Measurements from ENCODE around the gene CTBP1.

The CTBP1 gene

DNA sequence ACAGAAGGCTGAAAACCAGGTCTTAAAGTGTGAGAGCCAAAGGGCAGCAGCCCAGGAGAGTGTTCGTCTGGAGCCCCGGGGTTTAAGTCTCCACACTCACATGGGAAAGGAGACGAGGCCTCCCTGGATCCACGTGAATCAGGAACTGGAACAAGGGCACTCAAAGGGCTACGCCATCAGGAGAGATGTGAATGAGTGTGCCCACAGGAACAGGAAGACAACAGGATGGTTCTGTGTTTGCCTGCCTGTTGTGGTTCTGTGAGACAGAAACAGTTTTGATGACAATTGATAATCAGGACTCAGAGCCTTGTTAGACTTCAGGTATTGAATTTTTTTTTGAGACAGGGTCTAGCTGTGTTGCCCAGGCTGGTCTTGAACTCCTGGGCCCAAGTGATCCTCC lies 4.9 kb upstream of the CTBP1 start:
- H4K20me1 ChIP-seq (ENCODE audit: insufficient read depth, low read length) = no peaks in the 10 kb centered on the region
- H3K4me3 ChIP-seq (ENCODE audit: low read depth, low read length, poor library complexity, severe bottlenecking) = no peak overlapping the region
- no peak overlapping the region for H2AFZ ChIP-seq (ENCODE audit: low read length)
- no peak overlapping the region for H3K4me2 ChIP-seq (ENCODE audit: low read length)
- no peak overlapping the region for H3K27ac ChIP-seq (ENCODE audit: low read depth, low read length, poor library complexity, severe bottlenecking)
- no peak for TF ChIP-seq EZH2 (IDR thresholded peaks at IDR 0.05; ENCODE audit: borderline replicate concordance, low read length)
- TF ChIP-seq, protein P1, sequence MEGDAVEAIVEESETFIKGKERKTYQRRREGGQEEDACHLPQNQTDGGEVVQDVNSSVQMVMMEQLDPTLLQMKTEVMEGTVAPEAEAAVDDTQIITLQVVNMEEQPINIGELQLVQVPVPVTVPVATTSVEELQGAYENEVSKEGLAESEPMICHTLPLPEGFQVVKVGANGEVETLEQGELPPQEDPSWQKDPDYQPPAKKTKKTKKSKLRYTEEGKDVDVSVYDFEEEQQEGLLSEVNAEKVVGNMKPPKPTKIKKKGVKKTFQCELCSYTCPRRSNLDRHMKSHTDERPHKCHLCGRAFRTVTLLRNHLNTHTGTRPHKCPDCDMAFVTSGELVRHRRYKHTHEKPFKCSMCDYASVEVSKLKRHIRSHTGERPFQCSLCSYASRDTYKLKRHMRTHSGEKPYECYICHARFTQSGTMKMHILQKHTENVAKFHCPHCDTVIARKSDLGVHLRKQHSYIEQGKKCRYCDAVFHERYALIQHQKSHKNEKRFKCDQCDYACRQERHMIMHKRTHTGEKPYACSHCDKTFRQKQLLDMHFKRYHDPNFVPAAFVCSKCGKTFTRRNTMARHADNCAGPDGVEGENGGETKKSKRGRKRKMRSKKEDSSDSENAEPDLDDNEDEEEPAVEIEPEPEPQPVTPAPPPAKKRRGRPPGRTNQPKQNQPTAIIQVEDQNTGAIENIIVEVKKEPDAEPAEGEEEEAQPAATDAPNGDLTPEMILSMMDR (IDR thresholded peaks at IDR 0.05; ENCODE audit: low read length) = no peak
- no peaks in the 10 kb centered on the region for H3F3A ChIP-seq (ENCODE audit: insufficient read depth, low read length)
- H3K9me2 ChIP-seq (ENCODE audit: low read depth, low read length) = no peaks in the 10 kb centered on the region
- peaks cover 16% of the 10 kb centered on the region for H3K36me3 ChIP-seq (ENCODE audit: insufficient read depth, low read length)
- no peak overlapping the region for H3K9ac ChIP-seq (ENCODE audit: low read length)
- H3K4me1 ChIP-seq (ENCODE audit: insufficient read depth, low read length, severe bottlenecking) = peaks cover 11% of the 10 kb centered on the region
- H3K27me3 ChIP-seq (ENCODE audit: insufficient read depth, low read length) = no peaks in the 10 kb centered on the region
- no peaks in the 10 kb centered on the region for H3K79me2 ChIP-seq (ENCODE audit: insufficient read depth, low read length)
- no peaks in the 10 kb centered on the region for H3K9me3 ChIP-seq (ENCODE audit: low read length)

DNA sequence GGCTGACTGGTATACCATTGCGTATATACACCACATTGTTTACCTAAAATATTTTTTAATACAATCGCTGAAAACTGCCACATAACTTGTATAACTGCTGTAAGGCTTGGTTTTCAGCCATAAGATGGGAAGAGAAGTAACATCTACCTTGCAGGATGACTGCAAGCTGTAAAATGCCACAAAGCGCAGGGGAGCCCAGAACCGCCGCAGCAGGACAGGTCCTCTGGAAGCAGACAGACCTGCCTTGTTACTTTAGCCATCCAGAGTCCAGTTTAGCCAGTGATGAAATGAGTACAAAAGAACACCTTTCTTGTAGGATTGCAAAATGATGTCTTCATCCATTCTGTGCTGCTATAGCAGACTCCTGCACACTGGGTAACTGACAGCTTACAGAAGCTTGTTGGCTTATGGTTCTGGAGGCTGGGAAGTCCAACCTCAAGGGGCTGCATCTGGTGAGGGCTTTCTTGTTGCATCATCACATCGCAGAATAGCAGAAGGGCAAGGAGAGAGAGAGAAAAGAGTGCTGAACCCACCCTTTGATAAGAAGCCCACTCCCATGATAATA lies 4.1 kb upstream of the CTBP1 start:
- peaks cover 11% of the 10 kb centered on the region for H3K4me1 ChIP-seq (ENCODE audit: insufficient read depth, low read length, severe bottlenecking)
- H3K27ac ChIP-seq (ENCODE audit: low read depth, low read length, poor library complexity, severe bottlenecking) = no peak overlapping the region
- H3K27me3 ChIP-seq (ENCODE audit: insufficient read depth, low read length) = no peaks in the 10 kb centered on the region
- H4K20me1 ChIP-seq (ENCODE audit: insufficient read depth, low read length) = no peaks in the 10 kb centered on the region
- no peak overlapping the region for H2AFZ ChIP-seq (ENCODE audit: low read length)
- no peaks in the 10 kb centered on the region for H3K9me2 ChIP-seq (ENCODE audit: low read depth, low read length)
- TF ChIP-seq, protein P1 (IDR thresholded peaks at IDR 0.05; ENCODE audit: low read length) = no peak
- no peak for TF ChIP-seq EZH2 (IDR thresholded peaks at IDR 0.05; ENCODE audit: borderline replicate concordance, low read length)
- H3K9ac ChIP-seq (ENCODE audit: low read length) = no peak overlapping the region
- H3K4me3 ChIP-seq (ENCODE audit: low read depth, low read length, poor library complexity, severe bottlenecking) = no peak overlapping the region
- H3K9me3 ChIP-seq (ENCODE audit: low read length) = no peaks in the 10 kb centered on the region
- peaks cover 16% of the 10 kb centered on the region for H3K36me3 ChIP-seq (ENCODE audit: insufficient read depth, low read length)
- H3K79me2 ChIP-seq (ENCODE audit: insufficient read depth, low read length) = no peaks in the 10 kb centered on the region
- no peak overlapping the region for H3K4me2 ChIP-seq (ENCODE audit: low read length)
- no peaks in the 10 kb centered on the region for H3F3A ChIP-seq (ENCODE audit: insufficient read depth, low read length)

DNA sequence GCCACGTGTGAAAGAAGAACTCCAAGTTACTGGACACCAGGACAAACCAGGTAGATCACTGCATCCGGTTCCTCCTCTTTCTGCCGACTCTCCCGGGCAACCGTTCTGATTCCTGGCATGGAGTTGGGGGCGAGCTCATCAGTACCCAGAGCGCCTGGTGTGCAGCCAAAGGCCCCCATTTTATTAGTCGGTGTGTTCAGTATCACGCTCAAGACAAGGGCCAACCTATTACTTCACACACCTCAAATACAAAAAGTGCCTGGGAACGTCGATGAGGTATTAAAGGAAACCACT lies 2.8 kb upstream of the CTBP1 start:
- Histone ChIP-seq H4K20me1 (ENCODE audit: insufficient read depth, low read length) (no peaks in the 10 kb centered on the region), H3K27ac (ENCODE audit: low read depth, low read length, poor library complexity, severe bottlenecking) (no peak overlapping the region), H3K4me3 (ENCODE audit: low read depth, low read length, poor library complexity, severe bottlenecking) (no peak overlapping the region), H3K9ac (ENCODE audit: low read length) (no peak overlapping the region), H3K36me3 (ENCODE audit: insufficient read depth, low read length) (peaks cover 16% of the 10 kb centered on the region), H3K9me2 (ENCODE audit: low read depth, low read length) (no peaks in the 10 kb centered on the region), H3K4me1 (ENCODE audit: insufficient read depth, low read length, severe bottlenecking) (peaks cover 19% of the 10 kb centered on the region), H3K79me2 (ENCODE audit: insufficient read depth, low read length) (peaks cover 9% of the 10 kb centered on the region; the same call in 1 of the 2 replicates), H2AFZ (ENCODE audit: low read length) (no peak overlapping the region), H3K27me3 (ENCODE audit: insufficient read depth, low read length) (no peaks in the 10 kb centered on the region), H3K9me3 (ENCODE audit: low read length) (no peaks in the 10 kb centered on the region), H3K4me2 (ENCODE audit: low read length) (no peak overlapping the region), H3F3A (ENCODE audit: insufficient read depth, low read length) (no peaks in the 10 kb centered on the region)
- TF ChIP-seq, protein P1 (IDR thresholded peaks at IDR 0.05; ENCODE audit: low read length) = no peak
- no peak for TF ChIP-seq EZH2 (IDR thresholded peaks at IDR 0.05; ENCODE audit: borderline replicate concordance, low read length)

Data from OCI-LY1 (cell line).